ENCODE results near the gene EHMT1. TPM values are rescaled to one million over a fixed set of nuclear protein-coding genes. Genes with fewer than 3 reads are reported as not detected.

Gene EHMT1
- total and polyA plus RNA-seq, 2 donors (not counting 1 experiment from before 2014, with no cell fraction given), result 101 to 394 TPM

GRCh38 chr9:137813167-137813566, 194.4 kb downstream of the EHMT1 start:
- Histone ChIP-seq H3K9ac (ENCODE audit: low read length) (no peak overlapping the region), H3K9me3 (ENCODE audit: control extremely low read depth in 1 of 3, control insufficient read depth in 2 of 3, insufficient read depth in 1 of 3, low read length in 2 of 3) (peaks cover 0 to 5% (median 0%) of the 10 kb centered on the region in 3 donors), H3K79me2 (ENCODE audit: control insufficient read depth, insufficient read depth, low read length) (peaks cover 7% of the 10 kb centered on the region), H4K20me1 (ENCODE audit: control insufficient read depth, insufficient read depth, low read length, poor library complexity, severe bottlenecking) (peaks cover 12% of the 10 kb centered on the region), H3K27me3 (replicated peaks in 1 of 4; ENCODE audit: control extremely low read depth in 1 of 4, control insufficient read depth in 3 of 4, insufficient read depth in 4 of 4, low read length in 3 of 4) (no peaks in the 10 kb centered on the region), H3K4me1 (ENCODE audit: control insufficient read depth in 2 of 2, insufficient read depth in 2 of 2, low read length in 2 of 2) (peaks cover 0 to 10% of the 10 kb centered on the region in 2 donors), H3K27ac (ENCODE audit: low read length in 2 of 2) (no peak overlapping the region), H3K4me3 (ENCODE audit: control extremely low read depth in 1 of 5, extremely low read depth in 1 of 5, insufficient read depth in 1 of 5, low read depth in 2 of 5, low read length in 4 of 5) (no peak overlapping the region), H3K4me2 (replicated peaks; ENCODE audit: low read depth, low read length, poor library complexity, severe bottlenecking) (no peak overlapping the region), H2AFZ (ENCODE audit: insufficient read depth, low read depth, low read length, poor library complexity, severe bottlenecking) (no peak overlapping the region), H3K36me3 (replicated peaks in 1 of 2; ENCODE audit: control extremely low read depth in 1 of 2, control insufficient read depth in 1 of 2, extremely low read depth in 1 of 2, insufficient read depth in 2 of 2, low read length in 1 of 2) (peaks cover 0 to 76% of the 10 kb centered on the region in 2 experiments)
- Mint-ChIP-seq H3K4me3 (no peak overlapping the region), H3K9me3 (ENCODE audit: insufficient read depth) (no peaks in the 10 kb centered on the region), H3K4me1 (peaks cover 11% of the 10 kb centered on the region), H3K27me3 (no peaks in the 10 kb centered on the region), H3K27ac (no peak overlapping the region)
- TF ChIP-seq EZH2 (IDR thresholded peaks at IDR 0.05; ENCODE audit: borderline replicate concordance, insufficient read depth, low read depth, low read length, poor library complexity, severe bottlenecking) (no peak), CTCF (IDR thresholded peaks at IDR 0.05) (no peak)
- intact Hi-C loops (cut with micrococcal nuclease), result no loop called here
- WGBS (ENCODE audit: insufficient coverage), result 96% methylated on average over 19 of the region's 19 CpGs
- ATAC-seq (ENCODE audit: low read depth), result no peak
- ChIA-PET POLR2A (no interaction called here), CTCF (no interaction called here)
- no peak for DNase-seq

- Histone ChIP-seq H3K27me3 (replicated peaks in 1 of 4; ENCODE audit: control extremely low read depth in 1 of 4, control insufficient read depth in 3 of 4, insufficient read depth in 4 of 4, low read length in 3 of 4) (no peaks in the 10 kb centered on the region), H3K4me3 (ENCODE audit: control extremely low read depth in 1 of 5, extremely low read depth in 1 of 5, insufficient read depth in 1 of 5, low read depth in 2 of 5, low read length in 4 of 5) (no peak overlapping the region), H3K36me3 (replicated peaks in 1 of 2; ENCODE audit: control extremely low read depth in 1 of 2, control insufficient read depth in 1 of 2, extremely low read depth in 1 of 2, insufficient read depth in 2 of 2, low read length in 1 of 2) (peaks cover 0 to 76% of the 10 kb centered on the region in 2 experiments), H3K27ac (ENCODE audit: low read length in 2 of 2) (no peak overlapping the region), H3K9ac (ENCODE audit: low read length) (no peak overlapping the region), H3K4me2 (replicated peaks; ENCODE audit: low read depth, low read length, poor library complexity, severe bottlenecking) (no peak overlapping the region), H3K9me3 (ENCODE audit: control extremely low read depth in 1 of 3, control insufficient read depth in 2 of 3, insufficient read depth in 1 of 3, low read length in 2 of 3) (peaks cover 0 to 9% (median 0%) of the 10 kb centered on the region in 3 donors), H3K79me2 (ENCODE audit: control insufficient read depth, insufficient read depth, low read length) (peaks cover 7% of the 10 kb centered on the region), H3K4me1 (ENCODE audit: control insufficient read depth in 2 of 2, insufficient read depth in 2 of 2, low read length in 2 of 2) (peaks cover 0 to 7% of the 10 kb centered on the region in 2 donors), H2AFZ (ENCODE audit: insufficient read depth, low read depth, low read length, poor library complexity, severe bottlenecking) (no peak overlapping the region), H4K20me1 (ENCODE audit: control insufficient read depth, insufficient read depth, low read length, poor library complexity, severe bottlenecking) (peaks cover 12% of the 10 kb centered on the region)
- intact Hi-C loops (cut with micrococcal nuclease), result no loop called here
- DNase-seq (no peak), ATAC-seq (ENCODE audit: low read depth) (no peak)
- Mint-ChIP-seq H3K27me3 (no peaks in the 10 kb centered on the region), H3K9me3 (ENCODE audit: insufficient read depth) (no peaks in the 10 kb centered on the region), H3K4me1 (peaks cover 8% of the 10 kb centered on the region), H3K4me3 (no peak overlapping the region), H3K27ac (no peak overlapping the region)
- TF ChIP-seq EZH2 (IDR thresholded peaks at IDR 0.05; ENCODE audit: borderline replicate concordance, insufficient read depth, low read depth, low read length, poor library complexity, severe bottlenecking) (no peak), CTCF (IDR thresholded peaks at IDR 0.05) (no peak)
- ChIA-PET CTCF (no interaction called here), POLR2A (no interaction called here)
- WGBS (ENCODE audit: insufficient coverage), result 96% methylated on average over 21 of the region's 26 CpGs
Observed at GRCh38 chr9:137813651-137814415, 195.0 kb downstream of the EHMT1 start.
